HEK293T (cell line): ENCODE measurements around the gene TRIML2.

Experiments used
- CTCF ChIA-PET: fragments of 350-600 bp; formaldehyde crosslinking; extraction: SDS; loops from one replicate; lab custom pipeline; 2021; ENCODE audit warnings: antibody characterized with exemption, inconsistent platforms; lab: Yijun Ruan, JAX
- POLR2A ChIA-PET: fragments of 350-600 bp; formaldehyde crosslinking; extraction: SDS; loops from one replicate; lab custom pipeline; 2020; ENCODE audit warnings: antibody characterized with exemption, inconsistent platforms; lab: Yijun Ruan, JAX
- DNase-seq: peaks from one replicate; pipeline ENCODE4 v3.0.0; 2012; ENCODE audit warnings: mixed read lengths; ENCODE audit errors: extremely low spot score
- BHLHE40 ChIP-seq: fragments of 450-650 bp; IDR thresholded peaks from 2 replicates; pipeline ENCODE4 v1.6.1; 2016; ENCODE audit warnings: mild to moderate bottlenecking, moderate library complexity, borderline replicate concordance
- CTBP1 ChIP-seq: fragments of 450-650 bp; IDR thresholded peaks from 2 replicates; pipeline ENCODE4 v1.6.1; 2016; ENCODE audit warnings: borderline replicate concordance
- ELF4 ChIP-seq: fragments of 450-650 bp; IDR thresholded peaks from 2 replicates; pipeline ENCODE4 v1.6.1; 2017; ENCODE audit warnings: antibody characterized with exemption
- FOXA1 ChIP-seq: fragments of 450-650 bp; IDR thresholded peaks from 2 replicates; pipeline ENCODE4 v1.6.1; 2016; ENCODE audit warnings: mild to moderate bottlenecking
- FOXM1 ChIP-seq: fragments of 450-650 bp; IDR thresholded peaks from 2 replicates; pipeline ENCODE4 v1.6.1; 2017; ENCODE audit warnings: mild to moderate bottlenecking, borderline replicate concordance
- HDGF ChIP-seq: fragments of 450-650 bp; IDR thresholded peaks from 2 replicates; pipeline ENCODE4 v1.6.1; 2017; ENCODE audit warnings: antibody characterized with exemption, borderline replicate concordance
- L3MBTL2 ChIP-seq: fragments of 450-650 bp; conservative IDR thresholded peaks from 2 replicates; pipeline ENCODE4 v1.6.1; 2016; ENCODE audit warnings: mild to moderate bottlenecking
- LEF1 ChIP-seq: fragments of 450-650 bp; IDR thresholded peaks from 2 replicates; pipeline ENCODE4 v1.6.1; 2017; ENCODE audit warnings: mild to moderate bottlenecking, borderline replicate concordance
- SP1 ChIP-seq: fragments of 450-650 bp; IDR thresholded peaks from 2 replicates; pipeline ENCODE4 v1.6.1; 2017
- SUZ12 ChIP-seq: fragments of 450-650 bp; IDR thresholded peaks from 2 replicates; pipeline ENCODE4 v1.6.1; 2016; ENCODE audit warnings: mild to moderate bottlenecking
- TARDBP ChIP-seq: fragments of 450-650 bp; IDR thresholded peaks from 2 replicates; pipeline ENCODE4 v1.6.1; 2016
- TF ChIP-seq, protein P1 (sequence below): fragments of 450-650 bp; IDR thresholded peaks from 2 replicates; pipeline ENCODE4 v1.6.1; 2016

The TRIML2 gene

DNA sequence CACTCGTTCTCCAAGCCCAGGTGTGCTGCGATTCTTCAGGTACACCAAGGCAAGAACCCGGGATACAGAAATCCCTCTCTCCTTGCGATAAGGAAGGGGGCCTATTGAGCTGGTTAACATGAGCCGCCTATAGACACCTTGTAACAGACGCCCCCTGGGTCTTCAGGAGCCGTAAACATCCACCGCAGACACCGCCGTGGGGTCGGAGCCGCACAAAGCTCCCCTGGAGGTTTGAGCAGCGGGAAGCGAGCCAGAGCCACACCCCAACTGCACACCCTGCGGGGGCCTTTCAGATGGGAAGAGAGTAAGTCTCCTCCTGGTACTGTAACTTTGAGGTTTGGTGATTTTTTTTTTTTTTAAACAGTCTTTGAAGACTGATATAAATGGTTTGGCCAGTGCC, 67.2 kb downstream of the TRIML2 start:
- DNase-seq = no peak
- TF ChIP-seq TARDBP (no peak), BHLHE40 (no peak), ELF4 (no peak), FOXA1 (no peak), FOXM1 (no peak), LEF1 (no peak), SP1 (no peak)
- TF ChIP-seq, protein P1, sequence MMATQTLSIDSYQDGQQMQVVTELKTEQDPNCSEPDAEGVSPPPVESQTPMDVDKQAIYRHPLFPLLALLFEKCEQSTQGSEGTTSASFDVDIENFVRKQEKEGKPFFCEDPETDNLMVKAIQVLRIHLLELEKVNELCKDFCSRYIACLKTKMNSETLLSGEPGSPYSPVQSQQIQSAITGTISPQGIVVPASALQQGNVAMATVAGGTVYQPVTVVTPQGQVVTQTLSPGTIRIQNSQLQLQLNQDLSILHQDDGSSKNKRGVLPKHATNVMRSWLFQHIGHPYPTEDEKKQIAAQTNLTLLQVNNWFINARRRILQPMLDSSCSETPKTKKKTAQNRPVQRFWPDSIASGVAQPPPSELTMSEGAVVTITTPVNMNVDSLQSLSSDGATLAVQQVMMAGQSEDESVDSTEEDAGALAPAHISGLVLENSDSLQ = no peak

DNA sequence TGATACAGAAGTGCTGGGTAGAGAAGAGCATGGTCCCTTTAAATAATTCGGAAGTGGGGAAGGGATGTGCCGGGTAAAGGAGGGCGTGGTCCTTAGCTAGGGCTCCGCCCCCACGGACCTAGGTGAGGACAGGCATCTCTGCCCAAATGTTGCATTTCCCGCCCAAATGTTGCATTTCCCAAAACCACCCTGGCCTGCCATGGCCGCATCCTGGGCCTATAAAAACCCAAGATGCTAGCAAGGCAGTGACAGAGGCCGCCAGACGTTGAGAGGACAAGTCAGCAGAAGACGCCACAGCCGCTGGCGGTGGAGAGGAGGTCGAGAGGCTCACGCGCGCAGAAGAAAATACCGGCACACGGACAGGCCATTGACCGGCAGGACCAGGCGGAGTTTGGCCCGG, 67.7 kb downstream of the TRIML2 start:
- POLR2A ChIA-PET = no interaction called here
- TF ChIP-seq SUZ12 = no peak
- TF ChIP-seq LEF1 = no peak
- no peak for TF ChIP-seq HDGF
- no peak for TF ChIP-seq CTBP1
- no peak for TF ChIP-seq TARDBP
- no peak for TF ChIP-seq L3MBTL2
- TF ChIP-seq, protein P1 = no peak
- no peak for DNase-seq
- CTCF ChIA-PET = no interaction called here

More for the DNA sequence above, 67.2 kb downstream of the TRIML2 start:
- POLR2A ChIA-PET = no interaction called here
- CTCF ChIA-PET = no interaction called here
